ENCODE results near the gene FECH. TPM values are rescaled to one million over a fixed set of nuclear protein-coding genes. Genes with fewer than 3 reads are reported as not detected.

FECH gene
- total RNA-seq (2014; rRNA removed; shearing (Covaris generic); ENCODE audit: low replicate concordance): 18.8 and 30.4 TPM in 2 replicates

- Histone ChIP-seq H3K4me2 (ENCODE audit: low read depth, low read length, poor library complexity, severe bottlenecking) (peak within 1 kb of the TSS; percentile 85), H3K36me3 (ENCODE audit: insufficient read depth, low read length) (no peaks in the 10 kb centered on the region), H3K27me3 (ENCODE audit: low read length) (no peaks in the 10 kb centered on the region), H3K27ac (ENCODE audit: low read length) (no peak within 1 kb of the TSS), H2AFZ (ENCODE audit: low read length) (peak within 1 kb of the TSS; percentile 71), H3K9me3 (ENCODE audit: low read length) (no peaks in the 10 kb centered on the region), H4K20me1 (ENCODE audit: insufficient read depth, low read depth, low read length) (no peaks in the 10 kb centered on the region), H3K9ac (ENCODE audit: low read length) (peak within 1 kb of the TSS; percentile 78), H3K4me1 (ENCODE audit: low read length) (peaks cover 18% of the 10 kb centered on the region), H3K9me2 (replicated peaks; ENCODE audit: insufficient read depth, low read length) (no peaks in the 10 kb centered on the region), H3K79me2 (ENCODE audit: low read length) (no peaks in the 10 kb centered on the region), H3K4me3 (ENCODE audit: low read length) (peak within 1 kb of the TSS; percentile 83)
- peak; percentile 66 for DNase-seq
Observed at GRCh38 chr18:57586251-57587049, at the start of gene FECH. Gene FECH, minus strand, starts transcription at chr18:57586702. Its CDS starts 82 bp downstream, at chr18:57586620.

GRCh38 chr18:57635003-57635822, 48.7 kb upstream of the FECH start:
- H3K9ac ChIP-seq (ENCODE audit: low read length): no peak overlapping the region

GRCh38 chr18:57631697-57632096, 45.2 kb upstream of the FECH start:
- Histone ChIP-seq H3K9me2 (replicated peaks; ENCODE audit: insufficient read depth, low read length) (no peaks in the 10 kb centered on the region), H3K9ac (ENCODE audit: low read length) (peak overlapping the region; percentile 79), H4K20me1 (ENCODE audit: insufficient read depth, low read depth, low read length) (no peaks in the 10 kb centered on the region), H3K4me2 (ENCODE audit: low read depth, low read length, poor library complexity, severe bottlenecking) (peak overlapping the region; percentile 82), H3K27ac (ENCODE audit: low read length) (peak overlapping the region; percentile 86), H2AFZ (ENCODE audit: low read length) (peak overlapping the region; percentile 44; the same call in 1 of the 2 replicates), H3K9me3 (ENCODE audit: low read length) (no peaks in the 10 kb centered on the region), H3K27me3 (ENCODE audit: low read length) (no peaks in the 10 kb centered on the region), H3K36me3 (ENCODE audit: insufficient read depth, low read length) (no peaks in the 10 kb centered on the region), H3K4me3 (ENCODE audit: low read length) (peak overlapping the region; percentile 85), H3K79me2 (ENCODE audit: low read length) (peaks cover 9% of the 10 kb centered on the region), H3K4me1 (ENCODE audit: low read length) (peaks cover 12% of the 10 kb centered on the region)
- DNase-seq: no peak

More at GRCh38 chr18:57635003-57635822, 48.7 kb upstream of the FECH start:
- peaks cover 9% of the 10 kb centered on the region for H3K79me2 ChIP-seq (ENCODE audit: low read length)
- H3K36me3 ChIP-seq (ENCODE audit: insufficient read depth, low read length): no peaks in the 10 kb centered on the region
- no peaks in the 10 kb centered on the region for H4K20me1 ChIP-seq (ENCODE audit: insufficient read depth, low read depth, low read length)
- no peak for DNase-seq
- no peak overlapping the region for H3K4me3 ChIP-seq (ENCODE audit: low read length)
- H3K4me2 ChIP-seq (ENCODE audit: low read depth, low read length, poor library complexity, severe bottlenecking): no peak overlapping the region
- no peaks in the 10 kb centered on the region for H3K9me2 ChIP-seq (replicated peaks; ENCODE audit: insufficient read depth, low read length)
- H3K27me3 ChIP-seq (ENCODE audit: low read length): no peaks in the 10 kb centered on the region
- H3K4me1 ChIP-seq (ENCODE audit: low read length): peaks cover 9% of the 10 kb centered on the region
- H3K9me3 ChIP-seq (ENCODE audit: low read length): no peaks in the 10 kb centered on the region
- no peak overlapping the region for H2AFZ ChIP-seq (ENCODE audit: low read length)
- no peak overlapping the region for H3K27ac ChIP-seq (ENCODE audit: low read length)

- Histone ChIP-seq H3K9me2 (replicated peaks; ENCODE audit: insufficient read depth, low read length) (no peaks in the 10 kb centered on the region), H3K4me2 (ENCODE audit: low read depth, low read length, poor library complexity, severe bottlenecking) (peak overlapping the region; percentile 82), H3K79me2 (ENCODE audit: low read length) (peaks cover 9% of the 10 kb centered on the region), H4K20me1 (ENCODE audit: insufficient read depth, low read depth, low read length) (no peaks in the 10 kb centered on the region), H3K27me3 (ENCODE audit: low read length) (no peaks in the 10 kb centered on the region), H3K4me1 (ENCODE audit: low read length) (peaks cover 12% of the 10 kb centered on the region), H3K36me3 (ENCODE audit: insufficient read depth, low read length) (no peaks in the 10 kb centered on the region), H3K9me3 (ENCODE audit: low read length) (no peaks in the 10 kb centered on the region), H3K27ac (ENCODE audit: low read length) (peak overlapping the region; percentile 86), H3K9ac (ENCODE audit: low read length) (peak overlapping the region; percentile 79), H3K4me3 (ENCODE audit: low read length) (peak overlapping the region; percentile 85), H2AFZ (ENCODE audit: low read length) (peak overlapping the region; percentile 88; the same call in 1 of the 2 replicates)
- peak; percentile 83 for DNase-seq
Observed at GRCh38 chr18:57630754-57631595, 44.5 kb upstream of the FECH start.

- Histone ChIP-seq H4K20me1 (ENCODE audit: insufficient read depth, low read depth, low read length) (no peaks in the 10 kb centered on the region), H3K9ac (ENCODE audit: low read length) (peak overlapping the region; percentile 79), H3K4me2 (ENCODE audit: low read depth, low read length, poor library complexity, severe bottlenecking) (peak overlapping the region; percentile 82), H3K4me3 (ENCODE audit: low read length) (peak overlapping the region; percentile 85), H3K79me2 (ENCODE audit: low read length) (peaks cover 9% of the 10 kb centered on the region), H3K9me2 (replicated peaks; ENCODE audit: insufficient read depth, low read length) (no peaks in the 10 kb centered on the region), H3K36me3 (ENCODE audit: insufficient read depth, low read length) (no peaks in the 10 kb centered on the region), H3K9me3 (ENCODE audit: low read length) (no peaks in the 10 kb centered on the region), H2AFZ (ENCODE audit: low read length) (peak overlapping the region; percentile 91), H3K27ac (ENCODE audit: low read length) (peak overlapping the region; percentile 86), H3K27me3 (ENCODE audit: low read length) (no peaks in the 10 kb centered on the region), H3K4me1 (ENCODE audit: low read length) (peaks cover 12% of the 10 kb centered on the region)
- DNase-seq: peak; percentile 97
Observed at GRCh38 chr18:57630002-57630753, 43.7 kb upstream of the FECH start.

GRCh38 chr18:57629422-57629821, 42.9 kb upstream of the FECH start:
- Histone ChIP-seq H3K27ac (ENCODE audit: low read length) (no peak overlapping the region), H3K4me3 (ENCODE audit: low read length) (no peak overlapping the region), H3K9ac (ENCODE audit: low read length) (no peak overlapping the region)

GRCh38 chr18:57627488-57627887, 41.0 kb upstream of the FECH start:
- no peaks in the 10 kb centered on the region for H4K20me1 ChIP-seq (ENCODE audit: insufficient read depth, low read depth, low read length)
- H3K79me2 ChIP-seq (ENCODE audit: low read length): peaks cover 9% of the 10 kb centered on the region
- H3K9me2 ChIP-seq (replicated peaks; ENCODE audit: insufficient read depth, low read length): no peaks in the 10 kb centered on the region
- peaks cover 15% of the 10 kb centered on the region for H3K4me1 ChIP-seq (ENCODE audit: low read length)
- no peak overlapping the region for H3K4me2 ChIP-seq (ENCODE audit: low read depth, low read length, poor library complexity, severe bottlenecking)
- H3K9me3 ChIP-seq (ENCODE audit: low read length): no peaks in the 10 kb centered on the region
- H3K27ac ChIP-seq (ENCODE audit: low read length): no peak overlapping the region
- H2AFZ ChIP-seq (ENCODE audit: low read length): no peak overlapping the region
- no peak overlapping the region for H3K4me3 ChIP-seq (ENCODE audit: low read length)
- H3K9ac ChIP-seq (ENCODE audit: low read length): no peak overlapping the region
- DNase-seq: no peak
- no peaks in the 10 kb centered on the region for H3K27me3 ChIP-seq (ENCODE audit: low read length)
- no peaks in the 10 kb centered on the region for H3K36me3 ChIP-seq (ENCODE audit: insufficient read depth, low read length)

More at GRCh38 chr18:57629422-57629821, 42.9 kb upstream of the FECH start:
- Histone ChIP-seq H3K9me2 (replicated peaks; ENCODE audit: insufficient read depth, low read length) (no peaks in the 10 kb centered on the region), H4K20me1 (ENCODE audit: insufficient read depth, low read depth, low read length) (no peaks in the 10 kb centered on the region), H3K4me2 (ENCODE audit: low read depth, low read length, poor library complexity, severe bottlenecking) (no peak overlapping the region), H3K79me2 (ENCODE audit: low read length) (peaks cover 9% of the 10 kb centered on the region), H3K4me1 (ENCODE audit: low read length) (peaks cover 12% of the 10 kb centered on the region), H2AFZ (ENCODE audit: low read length) (peak overlapping the region; percentile 91; the same call in 1 of the 2 replicates), H3K27me3 (ENCODE audit: low read length) (no peaks in the 10 kb centered on the region), H3K9me3 (ENCODE audit: low read length) (no peaks in the 10 kb centered on the region), H3K36me3 (ENCODE audit: insufficient read depth, low read length) (no peaks in the 10 kb centered on the region)
- no peak for DNase-seq
